B cell (primary cell): ENCODE results near the gene SBK2. TPM values are rescaled to one million over a fixed set of nuclear protein-coding genes. Genes with fewer than 3 reads are reported as not detected.

Experiments
- ATAC-seq: fragments of 200-7000 bp; cut with Tn5 transposase; one replicate; pipeline ENCODE4 v1.10.0; 2021; ENCODE audit warnings: low read depth, mild to moderate bottlenecking, moderate number of reproducible peaks, moderate library complexity
- CTCF ChIA-PET: fragments of 350-600 bp; sonication (Branson Sonifier 250); formaldehyde crosslinking; loops from one replicate; lab custom pipeline; 2021; ENCODE audit warnings: antibody characterized with exemption, inconsistent platforms; lab: Charles Lee
- POLR2A ChIA-PET: fragments of 350-600 bp; sonication (Branson Sonifier 250); formaldehyde crosslinking; loops from one replicate; lab custom pipeline; 2021; ENCODE audit warnings: antibody characterized with exemption; lab: Charles Lee
- DNase-seq: peaks from one replicate; pipeline ENCODE4 v3.0.0; 2013
- H2AFZ ChIP-seq: 2 replicates; pipeline ENCODE4 v1.6.1; 2012; ENCODE audit warnings: mild to moderate bottlenecking, low read depth, low read length; ENCODE audit not compliant: insufficient read depth, poor library complexity, severe bottlenecking
- H3K27ac ChIP-seq, 2 donors: 1 replicate in 1 of 2; 2 replicates in 1 of 2; pipeline ENCODE4 v1.5.1; 2012 to 2013; ENCODE audit warnings: low read length in 2 of 2, mild to moderate bottlenecking in 2 of 2, moderate library complexity in 1 of 2
- H3K27me3 ChIP-seq, 4 experiments: fragments of 200-600 bp in 1 of 4; sonication (generic) in 1 of 4; replicated peaks in 1 of 4; 1 replicate in 2 of 4; 2 replicates in 2 of 4; pipeline versions ENCODE4 v1.6.1 to v1.7.0; 2013 to 2016; ENCODE audit warnings: low read length in 3 of 4, mild to moderate bottlenecking in 2 of 4, mixed read lengths in 1 of 4, moderate library complexity in 1 of 4; ENCODE audit not compliant: insufficient read depth in 4 of 4, control insufficient read depth in 3 of 4; ENCODE audit errors: control extremely low read depth in 1 of 4
- H3K36me3 ChIP-seq, 2 experiments: replicated peaks in 1 of 2; 1 replicate in 1 of 2; 2 replicates in 1 of 2; pipeline versions ENCODE4 v1.6.1 to v1.7.1; 2013; ENCODE audit warnings: low read length in 1 of 2; ENCODE audit not compliant: insufficient read depth in 2 of 2, control insufficient read depth in 1 of 2; ENCODE audit errors: control extremely low read depth in 1 of 2, extremely low read depth in 1 of 2
- H3K4me1 ChIP-seq, 2 donors: fragments of 200-600 bp in 1 of 2; sonication (generic) in 1 of 2; 1 replicate in 1 of 2; 2 replicates in 1 of 2; pipeline versions ENCODE4 v1.5.1 to v1.6.1; 2013 to 2017; ENCODE audit warnings: low read length in 2 of 2; ENCODE audit not compliant: control insufficient read depth in 2 of 2, insufficient read depth in 2 of 2
- H3K4me2 ChIP-seq: replicated peaks from 2 replicates; pipeline ENCODE3; 2012; ENCODE audit warnings: mild to moderate bottlenecking, low read depth, low read length; ENCODE audit not compliant: poor library complexity, severe bottlenecking
- H3K4me3 ChIP-seq, 5 experiments: fragments of 200-600 bp in 1 of 5; sonication (generic) in 1 of 5; 1 replicate in 3 of 5; 2 replicates in 2 of 5; pipeline versions ENCODE4 v1.5.1 to v1.7.0; 2011 to 2016; ENCODE audit warnings: low read length in 4 of 5, mild to moderate bottlenecking in 4 of 5, low read depth in 2 of 5, control low read depth in 1 of 5, moderate library complexity in 1 of 5; ENCODE audit not compliant: insufficient read depth in 1 of 5; ENCODE audit errors: control extremely low read depth in 1 of 5, extremely low read depth in 1 of 5
- H3K79me2 ChIP-seq: fragments of 200-600 bp; sonication (generic); one replicate; pipeline ENCODE4 v1.6.0; 2016; ENCODE audit warnings: low read length; ENCODE audit not compliant: control insufficient read depth, insufficient read depth
- H3K9ac ChIP-seq: fragments of 200-600 bp; sonication (generic); 2 replicates; pipeline ENCODE4 v1.6.1; 2017; ENCODE audit warnings: mild to moderate bottlenecking, low read length, moderate library complexity
- H3K9me3 ChIP-seq, 3 donors: one replicate each; pipeline versions ENCODE4 v1.6.1 to v1.7.1; 2013; ENCODE audit warnings: low read length in 2 of 3; ENCODE audit not compliant: control insufficient read depth in 2 of 3, insufficient read depth in 1 of 3; ENCODE audit errors: control extremely low read depth in 1 of 3
- H4K20me1 ChIP-seq: 2 replicates; pipeline ENCODE4 v1.6.0; 2012; ENCODE audit warnings: mild to moderate bottlenecking, low read length; ENCODE audit not compliant: insufficient read depth, control insufficient read depth, poor library complexity, severe bottlenecking
- H3K27ac Mint-ChIP-seq: one replicate; pipeline ENCODE4 v1.8.0; 2021; ENCODE audit warnings: mixed read lengths
- H3K27me3 Mint-ChIP-seq: one replicate; pipeline ENCODE4 v1.8.0; 2021; ENCODE audit warnings: mixed read lengths
- H3K4me1 Mint-ChIP-seq: one replicate; pipeline ENCODE4 v1.8.0; 2021; ENCODE audit warnings: mixed read lengths
- H3K4me3 Mint-ChIP-seq: one replicate; pipeline ENCODE4 v1.8.0; 2021; ENCODE audit warnings: mixed read lengths
- H3K9me3 Mint-ChIP-seq: one replicate; pipeline ENCODE4 v1.8.0; 2022; ENCODE audit warnings: mixed read lengths; ENCODE audit not compliant: insufficient read depth
- CTCF ChIP-seq: fragments of 200-600 bp; IDR thresholded peaks from one replicate; pipeline ENCODE4 v1.8.0; 2022; ENCODE audit warnings: antibody characterized with exemption, mild to moderate bottlenecking
- EZH2 ChIP-seq: IDR thresholded peaks from 2 replicates; pipeline ENCODE4 v1.6.1; 2012; ENCODE audit warnings: borderline replicate concordance, low read depth, mild to moderate bottlenecking, moderate library complexity, low read length; ENCODE audit not compliant: insufficient read depth, poor library complexity, severe bottlenecking
- WGBS: methylation state at CpG from one replicate; pipeline ENCODE4 v1.1.5; 2013; ENCODE audit warnings: missing lambda C conversion rate; ENCODE audit not compliant: insufficient coverage; 5-methylcytosine and 5-hydroxymethylcytosine counted together
- intact Hi-C: fragments of 100-400 bp; cut with micrococcal nuclease; formaldehyde crosslinking; loops from one replicate; pipeline ENCODE4 v1.10.0; 2022
- polyA plus RNA-seq: library from polyadenylated mRNA; depleted of rRNA; stranded (reverse); fragments of >200 nt; gene quantifications from 2 replicates; pipeline ENCODE4 v1.2.3, GENCODE V29; 2012
- total RNA-seq, 2 donors: library from RNA; stranded (reverse); fragments of 120-200 nt in 1 of 2; gene quantifications; 1 replicate in 1 of 2; 2 replicates in 1 of 2; pipeline versions ENCODE4 v1.2.3 to v1.2.4, GENCODE V29; 2013 to 2022

Gene SBK2
- total and polyA plus RNA-seq, 2 donors (not counting 1 experiment from before 2014, with no cell fraction given), result not detected

DNA sequence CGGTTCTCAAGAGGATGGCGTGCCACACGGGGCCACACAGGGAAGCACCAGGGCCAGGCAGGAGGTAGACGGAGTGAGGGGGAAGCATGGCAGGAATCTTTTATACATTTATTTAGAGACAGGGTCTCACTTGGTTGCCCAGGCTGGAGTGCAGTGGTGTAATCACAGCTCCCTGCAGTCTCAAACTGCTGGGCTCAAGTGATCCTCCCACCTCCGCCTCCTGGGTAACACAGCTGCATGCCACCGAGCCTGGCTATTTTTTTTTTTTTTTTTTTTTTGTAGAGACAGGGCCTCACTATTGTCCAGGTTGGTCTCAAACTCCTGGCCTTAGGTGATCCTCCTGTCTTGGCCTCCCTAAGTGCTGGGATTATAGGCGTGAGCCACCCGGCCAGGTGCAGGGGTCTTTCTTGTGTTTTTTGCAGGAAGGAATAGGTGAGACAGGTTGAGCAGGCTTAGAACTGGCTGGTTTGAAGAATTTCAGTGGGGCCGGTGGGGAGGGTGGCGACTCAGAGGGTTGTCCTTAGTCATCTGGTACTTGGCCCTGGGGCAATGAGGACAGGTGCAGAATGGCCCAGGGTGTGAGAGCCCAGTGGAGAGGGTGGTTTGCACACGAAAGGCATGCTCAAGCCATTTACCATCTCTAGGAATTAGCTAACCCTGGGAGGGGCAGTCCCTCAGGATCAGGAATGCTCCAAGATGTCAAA is 41.1 kb downstream of the SBK2 start:
- H3K4me3 Mint-ChIP-seq, result no peak overlapping the region
- Histone ChIP-seq H3K4me1 (no peaks in the 10 kb centered on the region), H3K79me2 (no peaks in the 10 kb centered on the region), H3K9ac (no peak overlapping the region), H3K9me3 (no peaks in the 10 kb centered on the region), H3K4me2 (no peak overlapping the region), H3K36me3 (no peaks in the 10 kb centered on the region), H3K27ac (no peak overlapping the region), H2AFZ (no peak overlapping the region), H4K20me1 (no peaks in the 10 kb centered on the region), H3K4me3 (no peak overlapping the region), H3K27me3 (peaks cover 0 to 29% (median 2%) of the 10 kb centered on the region in 4 experiments)
- H3K27me3 Mint-ChIP-seq, result peaks cover 8% of the 10 kb centered on the region
- ATAC-seq (no peak), DNase-seq (no peak)
- intact Hi-C loops, result no loop called here
- 91% methylated on average over 8 of the region's 11 CpGs for WGBS
- no peaks in the 10 kb centered on the region for H3K9me3 Mint-ChIP-seq
- no peaks in the 10 kb centered on the region for H3K4me1 Mint-ChIP-seq
- ChIA-PET POLR2A (interaction anchor here (0.6 kb wide), 2 partner anchors 27 to 110 kb away, joined by 3 to 5 read pairs; no protein-coding TSS in a partner anchor), CTCF (interaction anchor here (0.8 to 2.1 kb wide), 3 partner anchors 8 to 28 kb away, joined by 3 to 9 read pairs (median 4); no protein-coding TSS in a partner anchor)
- H3K27ac Mint-ChIP-seq, result no peak overlapping the region
- TF ChIP-seq EZH2 (no peak), CTCF (no peak)

GRCh38 chr19:55494172-55494761 is 42.7 kb downstream of the SBK2 start:
- Mint-ChIP-seq H3K27me3 (peaks cover 8% of the 10 kb centered on the region), H3K9me3 (no peaks in the 10 kb centered on the region), H3K4me1 (no peaks in the 10 kb centered on the region), H3K27ac (no peak overlapping the region), H3K4me3 (no peak overlapping the region)
- ChIA-PET CTCF (interaction anchor here (0.6 to 2.1 kb wide), 3 partner anchors 9 to 27 kb away, joined by 3 to 9 read pairs (median 3); partner anchors contain the start of gene NAT14), POLR2A (no interaction called here)
- no peak overlapping the region for H3K27ac ChIP-seq
- no peak overlapping the region for H3K9ac ChIP-seq
- H2AFZ ChIP-seq, result no peak overlapping the region
- H3K9me3 ChIP-seq, result no peaks in the 10 kb centered on the region
- intact Hi-C loops, result no loop called here
- no peaks in the 10 kb centered on the region for H3K36me3 ChIP-seq
- H3K27me3 ChIP-seq, result peaks cover 0 to 35% (median 2%) of the 10 kb centered on the region in 4 experiments
- no peaks in the 10 kb centered on the region for H3K79me2 ChIP-seq
- no peak for DNase-seq
- TF ChIP-seq CTCF (no peak), EZH2 (no peak)
- H3K4me3 ChIP-seq, result peak overlapping the region in 1 of 5 experiments; percentile 30
- WGBS, result 65% methylated on average over 14 of the region's 22 CpGs
- peak overlapping the region; percentile 18 for H3K4me2 ChIP-seq
- H3K4me1 ChIP-seq, result no peaks in the 10 kb centered on the region
- no peak for ATAC-seq
- H4K20me1 ChIP-seq, result no peaks in the 10 kb centered on the region
